Epithelial cell of esophagus (primary cell): Measurements from ENCODE around the gene TMEM271.

Source experiments
- DNase-seq: peaks from one replicate; pipeline ENCODE4 v3.0.0; 2010; ENCODE audit warnings: low read depth
- H3K4me3 ChIP-seq: 2 replicates; pipeline ENCODE4 v1.5.1; 2011; ENCODE audit warnings: mild to moderate bottlenecking, low read length, control low read depth
- TF ChIP-seq, protein P1 (sequence below): IDR thresholded peaks from 2 replicates; pipeline ENCODE4 v1.5.1; 2011; ENCODE audit warnings: low read depth, mild to moderate bottlenecking, low read length, control low read depth, inconsistent platforms; ENCODE audit not compliant: insufficient read depth; ENCODE audit errors: missing control alignments

The TMEM271 gene

GRCh38 chr4:529563-529962 lies 46.5 kb downstream of the TMEM271 start:
- TF ChIP-seq, protein P1, sequence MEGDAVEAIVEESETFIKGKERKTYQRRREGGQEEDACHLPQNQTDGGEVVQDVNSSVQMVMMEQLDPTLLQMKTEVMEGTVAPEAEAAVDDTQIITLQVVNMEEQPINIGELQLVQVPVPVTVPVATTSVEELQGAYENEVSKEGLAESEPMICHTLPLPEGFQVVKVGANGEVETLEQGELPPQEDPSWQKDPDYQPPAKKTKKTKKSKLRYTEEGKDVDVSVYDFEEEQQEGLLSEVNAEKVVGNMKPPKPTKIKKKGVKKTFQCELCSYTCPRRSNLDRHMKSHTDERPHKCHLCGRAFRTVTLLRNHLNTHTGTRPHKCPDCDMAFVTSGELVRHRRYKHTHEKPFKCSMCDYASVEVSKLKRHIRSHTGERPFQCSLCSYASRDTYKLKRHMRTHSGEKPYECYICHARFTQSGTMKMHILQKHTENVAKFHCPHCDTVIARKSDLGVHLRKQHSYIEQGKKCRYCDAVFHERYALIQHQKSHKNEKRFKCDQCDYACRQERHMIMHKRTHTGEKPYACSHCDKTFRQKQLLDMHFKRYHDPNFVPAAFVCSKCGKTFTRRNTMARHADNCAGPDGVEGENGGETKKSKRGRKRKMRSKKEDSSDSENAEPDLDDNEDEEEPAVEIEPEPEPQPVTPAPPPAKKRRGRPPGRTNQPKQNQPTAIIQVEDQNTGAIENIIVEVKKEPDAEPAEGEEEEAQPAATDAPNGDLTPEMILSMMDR = no peak
- no peak overlapping the region for H3K4me3 ChIP-seq
- DNase-seq = no peak

DNA sequence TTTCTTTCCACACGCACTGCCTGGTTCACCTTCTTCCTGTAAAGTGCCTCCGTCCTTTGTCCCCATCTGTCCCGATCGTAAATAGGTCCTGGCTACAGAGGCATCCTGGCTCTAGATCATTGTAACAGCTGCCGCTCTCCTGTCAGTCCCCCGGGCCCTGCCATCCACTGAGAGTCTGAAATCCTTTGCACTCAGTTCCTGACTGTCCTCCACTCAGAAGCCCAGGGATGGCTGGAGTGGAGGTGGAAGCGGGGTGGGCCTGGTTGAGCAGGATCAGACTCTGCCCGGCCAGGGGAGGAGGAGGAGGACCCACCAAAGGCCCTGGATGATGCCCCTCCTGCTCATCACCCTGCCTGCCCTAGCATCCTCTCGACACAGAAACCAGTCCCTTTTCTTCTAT lies 47.3 kb downstream of the TMEM271 start:
- H3K4me3 ChIP-seq = no peak overlapping the region
- TF ChIP-seq, protein P1 = no peak
- DNase-seq = no peak

GRCh38 chr4:528296-528695 lies 47.8 kb downstream of the TMEM271 start:
- TF ChIP-seq, protein P1 = no peak
- no peak overlapping the region for H3K4me3 ChIP-seq
- no peak for DNase-seq

DNA sequence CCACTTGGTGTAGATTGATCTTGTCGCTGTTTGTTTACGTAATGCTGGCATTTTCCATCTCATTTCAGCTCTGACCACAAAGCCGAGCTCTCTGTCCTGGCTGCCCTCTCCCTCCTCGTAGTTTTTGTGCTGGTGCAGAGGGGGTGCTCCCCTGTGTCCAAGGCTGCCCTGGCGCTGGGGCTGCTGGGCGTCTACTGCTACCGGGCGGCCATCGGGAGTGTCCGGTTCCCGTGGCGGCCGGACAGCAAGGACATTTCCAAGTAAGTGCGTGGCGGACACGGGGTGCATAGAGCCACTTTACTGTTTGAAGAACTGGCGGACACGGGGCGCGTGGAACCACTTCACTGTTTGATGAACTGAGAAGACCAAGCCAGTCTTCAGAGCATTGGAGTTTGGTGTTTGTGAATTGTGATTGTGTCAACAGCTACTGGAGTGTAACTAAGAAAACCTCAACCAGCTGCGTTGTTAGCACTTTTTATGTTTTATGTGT lies 49.1 kb downstream of the TMEM271 start:
- TF ChIP-seq, protein P1 = no peak

DNA sequence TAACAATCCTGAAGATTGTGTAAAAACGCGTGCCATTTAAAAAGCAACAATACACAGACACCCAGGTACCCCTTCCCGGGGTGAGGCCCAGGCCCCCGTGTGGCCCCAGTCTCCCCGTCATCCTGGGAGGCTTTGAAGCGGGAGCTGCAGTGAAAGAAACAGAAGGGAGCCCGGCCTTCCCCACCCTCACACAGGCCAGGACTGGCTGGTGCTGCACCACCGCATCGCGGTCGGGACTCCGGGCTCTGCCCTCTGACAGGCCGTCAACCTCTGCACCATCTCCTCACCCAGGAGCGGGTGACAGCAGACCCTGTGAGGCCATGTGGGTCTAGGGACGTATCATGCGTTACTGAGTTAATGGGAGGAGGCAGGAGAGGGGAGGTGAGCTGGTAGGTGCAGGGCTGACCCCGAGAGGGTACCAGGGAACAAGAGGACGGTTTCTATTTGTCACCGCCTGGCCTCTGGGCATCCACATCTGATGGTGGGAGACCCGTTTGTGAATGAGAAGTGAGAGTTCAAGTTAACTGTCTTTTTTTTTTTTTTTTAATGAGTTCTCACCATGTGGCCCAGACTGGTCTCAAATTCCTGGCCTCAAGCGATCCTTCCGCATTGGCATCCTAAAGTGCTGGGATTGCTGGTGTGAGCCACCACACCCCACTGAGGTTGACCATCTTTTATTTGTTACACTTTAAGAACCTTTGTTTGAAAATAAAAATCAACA lies 49.7 kb downstream of the TMEM271 start:
- H3K4me3 ChIP-seq = no peak overlapping the region
- TF ChIP-seq, protein P1 = no peak
- no peak for DNase-seq

More for the DNA sequence above, 49.1 kb downstream of the TMEM271 start:
- no peak for DNase-seq
- no peak overlapping the region for H3K4me3 ChIP-seq

DNA sequence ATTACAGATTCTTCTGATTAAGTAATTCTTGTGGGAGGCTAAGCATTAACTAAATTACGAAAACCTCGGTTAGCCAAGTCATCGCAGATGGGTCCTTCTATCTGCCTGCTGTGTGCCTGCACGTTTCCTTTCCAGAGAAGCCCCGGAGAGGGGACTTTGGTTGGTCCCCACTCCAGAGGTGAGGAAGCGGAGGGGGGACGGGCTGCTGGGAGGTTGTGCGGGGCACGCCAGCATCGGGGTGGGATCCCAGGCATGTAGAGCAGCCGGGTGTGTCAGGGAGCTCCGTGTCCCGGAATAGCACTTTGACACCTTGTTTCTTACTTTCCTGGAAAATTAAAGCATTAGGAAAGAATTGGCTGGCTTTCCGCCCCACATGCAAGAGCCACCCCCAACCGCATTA lies 50.4 kb downstream of the TMEM271 start:
- DNase-seq = no peak
- TF ChIP-seq, protein P1 = no peak
- no peak overlapping the region for H3K4me3 ChIP-seq

DNA sequence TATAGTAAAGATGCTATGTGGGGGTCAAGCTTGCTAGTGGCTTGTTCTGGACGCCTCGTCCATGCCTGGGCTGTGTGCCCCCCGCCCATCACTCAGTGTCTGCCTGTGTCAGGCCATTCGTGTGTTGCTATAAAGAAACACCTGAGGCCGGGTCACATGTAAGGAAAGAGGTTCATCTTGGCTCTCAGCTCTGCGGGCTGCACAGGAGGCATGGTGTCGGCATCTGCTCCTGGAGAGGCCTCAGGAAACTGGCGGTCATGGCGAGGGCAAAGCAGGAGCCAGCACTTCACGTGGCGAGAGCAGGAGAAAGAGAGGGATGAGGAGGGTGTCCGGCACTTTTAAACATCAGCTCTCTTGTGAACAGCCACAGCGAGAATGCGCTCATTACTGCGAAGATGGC lies 51.9 kb downstream of the TMEM271 start:
- no peak overlapping the region for H3K4me3 ChIP-seq
- TF ChIP-seq, protein P1 = no peak
- no peak for DNase-seq
